SK-N-SH (cell line): ENCODE measurements around the gene SPC25. TPM values are rescaled to one million over a fixed set of nuclear protein-coding genes. Genes with fewer than 3 reads are reported as not detected.
A peak's percentile ranks its signal among the peaks of the same experiment; 100 is the strongest.

Source experiments
- CTCF ChIA-PET: fragments of 300-600, 350-600 bp; formaldehyde crosslinking; extraction: SDS; loops from one replicate; lab custom pipeline; 2021; lab: Yijun Ruan, JAX
- POLR2A ChIA-PET: fragments of 350-600 bp; sonication (Branson Sonifier 250); formaldehyde crosslinking; extraction: SDS; loops from one replicate; lab custom pipeline; 2020; ENCODE audit warnings: antibody characterized with exemption, inconsistent platforms; lab: Yijun Ruan, JAX
- DNase-seq: peaks from one replicate; pipeline ENCODE4 v3.0.0; 2012
- H2AFZ ChIP-seq: fragments of 200-600 bp; sonication (generic); 2 replicates; pipeline ENCODE4 v1.8.1; 2016; ENCODE audit warnings: antibody characterized with exemption, mild to moderate bottlenecking, low read depth
- H3F3A ChIP-seq: fragments of 200-600 bp; sonication (generic); replicated peaks from 2 replicates; pipeline ENCODE3; 2016; ENCODE audit warnings: antibody characterized with exemption, mild to moderate bottlenecking; ENCODE audit not compliant: insufficient read depth
- H3K27ac ChIP-seq, 2 experiments: fragments of 200-500 bp in 1 of 2; fragments of 200-600 bp in 1 of 2; sonication (Bioruptor generic) in 1 of 2; sonication (generic), shearing (Covaris generic) in 1 of 2; 2 replicates each; pipeline versions ENCODE4 v1.5.1 to v1.6.1; 2014 to 2016; ENCODE audit warnings: low read depth in 2 of 2, inconsistent platforms in 1 of 2, low read length in 1 of 2, mild to moderate bottlenecking in 1 of 2, mixed read lengths in 1 of 2
- H3K27me3 ChIP-seq: fragments of 200-600 bp; sonication (generic), shearing (Covaris generic); 2 replicates; pipeline ENCODE4 v1.6.1; 2016; ENCODE audit warnings: mixed run types; ENCODE audit not compliant: insufficient read depth
- H3K36me3 ChIP-seq, 2 experiments: fragments of 200-500 bp in 1 of 2; fragments of 200-600 bp in 1 of 2; sonication (Bioruptor generic) in 1 of 2; sonication (generic) in 1 of 2; replicated peaks in 1 of 2; 2 replicates each; pipeline versions ENCODE3 to v1.5.1; 2014 to 2016; ENCODE audit warnings: low read length in 1 of 2, mild to moderate bottlenecking in 1 of 2; ENCODE audit not compliant: insufficient read depth in 2 of 2, control insufficient read depth in 1 of 2
- H3K4me1 ChIP-seq, 2 experiments: fragments of 200-500 bp in 1 of 2; fragments of 200-600 bp in 1 of 2; sonication (Bioruptor generic) in 1 of 2; sonication (generic), shearing (Covaris generic) in 1 of 2; 2 replicates each; pipeline versions ENCODE4 v1.5.1 to v1.6.1; 2014 to 2016; ENCODE audit warnings: low read depth in 1 of 2, low read length in 1 of 2, mixed run types in 1 of 2; ENCODE audit not compliant: insufficient read depth in 2 of 2, control insufficient read depth in 1 of 2
- H3K4me2 ChIP-seq: fragments of 200-600 bp; sonication (generic), shearing (Covaris generic); 2 replicates; pipeline ENCODE4 v1.6.1; 2017; ENCODE audit warnings: mixed run types
- H3K4me3 ChIP-seq, 2 experiments: fragments of 200-500 bp in 1 of 2; fragments of 200-600 bp in 1 of 2; sonication (Bioruptor generic) in 1 of 2; sonication (generic), shearing (Covaris generic) in 1 of 2; 2 replicates each; pipeline versions ENCODE4 v1.5.1 to v1.8.1; 2014 to 2016; ENCODE audit warnings: low read depth in 2 of 2, inconsistent platforms in 1 of 2, low read length in 1 of 2, mild to moderate bottlenecking in 1 of 2, mixed read lengths in 1 of 2, moderate library complexity in 1 of 2
- H3K79me2 ChIP-seq: fragments of 200-600 bp; sonication (generic); 2 replicates; pipeline ENCODE4 v1.8.1; 2017; ENCODE audit warnings: mild to moderate bottlenecking; ENCODE audit not compliant: insufficient read depth
- H3K9ac ChIP-seq: fragments of 200-600 bp; sonication (generic); 2 replicates; pipeline ENCODE4 v1.6.1; 2017; ENCODE audit warnings: mixed run types
- H3K9me2 ChIP-seq: fragments of 200-600 bp; sonication (generic); 2 replicates; pipeline ENCODE4 v1.6.1; 2017; ENCODE audit warnings: mixed run types
- H3K9me3 ChIP-seq: fragments of 200-600 bp; sonication (generic); 2 replicates; pipeline ENCODE4 v1.6.1; 2017; ENCODE audit warnings: mixed run types, mild to moderate bottlenecking, moderate library complexity
- H4K20me1 ChIP-seq: fragments of 200-600 bp; sonication (generic); 2 replicates; pipeline ENCODE4 v1.6.1; 2017; ENCODE audit warnings: mild to moderate bottlenecking, mixed run types; ENCODE audit not compliant: insufficient read depth
- CHD2 ChIP-seq: fragments of 150-350 bp; IDR thresholded peaks from 2 replicates; pipeline ENCODE4 v1.6.1; 2018; ENCODE audit warnings: low read length; ENCODE audit not compliant: partially characterized antibody
- EZH2phosphoT487 ChIP-seq: fragments of 200-600 bp; sonication (generic); IDR thresholded peaks from 2 replicates; pipeline ENCODE4 v1.6.1; 2017; ENCODE audit warnings: low read depth, mixed run types, mild to moderate bottlenecking, antibody characterized with exemption, moderate library complexity, borderline replicate concordance
- FOSL2 ChIP-seq: IDR thresholded peaks from 2 replicates; pipeline ENCODE4 v1.4.0; 2012; ENCODE audit warnings: low read depth, mild to moderate bottlenecking, moderate library complexity, borderline replicate concordance
- FOXM1 ChIP-seq: IDR thresholded peaks from 2 replicates; pipeline ENCODE4 v1.4.0; 2012; ENCODE audit warnings: low read depth, mild to moderate bottlenecking
- JUND ChIP-seq: IDR thresholded peaks from 2 replicates; pipeline ENCODE4 v1.4.0; 2012
- MEF2A ChIP-seq: IDR thresholded peaks from 2 replicates; pipeline ENCODE4 v1.4.0; 2012; ENCODE audit warnings: low read depth, borderline replicate concordance
- NFIC ChIP-seq: IDR thresholded peaks from 2 replicates; pipeline ENCODE4 v1.4.0; 2012; ENCODE audit warnings: borderline replicate concordance
- RCOR1 ChIP-seq: fragments of 150-350 bp; IDR thresholded peaks from 2 replicates; pipeline ENCODE4 v1.6.1; 2017; ENCODE audit warnings: antibody characterized with exemption, low read length
- SIN3A ChIP-seq: IDR thresholded peaks from 2 replicates; pipeline ENCODE4 v1.6.1; 2012; ENCODE audit warnings: low read depth, mild to moderate bottlenecking, low read length, moderate library complexity, borderline replicate concordance
- SMC3 ChIP-seq: IDR thresholded peaks from 2 replicates; pipeline ENCODE4 v1.6.1; 2012; ENCODE audit warnings: low read depth, low read length, improper control_type of control experiment
- TAF1 ChIP-seq: IDR thresholded peaks from 2 replicates; pipeline ENCODE4 v1.6.1; 2012; ENCODE audit warnings: low read depth, mild to moderate bottlenecking, low read length, moderate library complexity, borderline replicate concordance
- USF2 ChIP-seq: fragments of 150-350 bp; IDR thresholded peaks from 2 replicates; pipeline ENCODE4 v1.6.1; 2017; ENCODE audit warnings: antibody characterized with exemption, low read length, low read depth, borderline replicate concordance
- WGBS: methylation state at CpG from one replicate; pipeline ENCODE4 v1.1.6; 2017; ENCODE audit warnings: low lambda C conversion rate; 5-methylcytosine and 5-hydroxymethylcytosine counted together
- polyA plus RNA-seq, 3 experiments: library from polyadenylated mRNA; depleted of rRNA; stranded (reverse); fragments of >200 nt; gene quantifications; 2 replicates each; pipeline ENCODE4 v1.2.3, GENCODE V29; 2012
- TF ChIP-seq, protein P1 (sequence below): fragments of 200-600 bp; sonication (generic); IDR thresholded peaks from 2 replicates; pipeline ENCODE4 v1.6.1; 2017; ENCODE audit warnings: antibody characterized with exemption, mild to moderate bottlenecking, moderate library complexity
- TF ChIP-seq, protein P2 (sequence below): IDR thresholded peaks from 2 replicates; pipeline ENCODE4; 2012

The SPC25 gene
- polyA plus RNA-seq, 1 of the 3 experiments (the other 2 are of a cell fraction): 4.8 TPM

GRCh38 chr2:168849610-168850009 lies 40.6 kb downstream of the SPC25 start (continued):
- no peak for TF ChIP-seq SIN3A
- TF ChIP-seq, protein P1, sequence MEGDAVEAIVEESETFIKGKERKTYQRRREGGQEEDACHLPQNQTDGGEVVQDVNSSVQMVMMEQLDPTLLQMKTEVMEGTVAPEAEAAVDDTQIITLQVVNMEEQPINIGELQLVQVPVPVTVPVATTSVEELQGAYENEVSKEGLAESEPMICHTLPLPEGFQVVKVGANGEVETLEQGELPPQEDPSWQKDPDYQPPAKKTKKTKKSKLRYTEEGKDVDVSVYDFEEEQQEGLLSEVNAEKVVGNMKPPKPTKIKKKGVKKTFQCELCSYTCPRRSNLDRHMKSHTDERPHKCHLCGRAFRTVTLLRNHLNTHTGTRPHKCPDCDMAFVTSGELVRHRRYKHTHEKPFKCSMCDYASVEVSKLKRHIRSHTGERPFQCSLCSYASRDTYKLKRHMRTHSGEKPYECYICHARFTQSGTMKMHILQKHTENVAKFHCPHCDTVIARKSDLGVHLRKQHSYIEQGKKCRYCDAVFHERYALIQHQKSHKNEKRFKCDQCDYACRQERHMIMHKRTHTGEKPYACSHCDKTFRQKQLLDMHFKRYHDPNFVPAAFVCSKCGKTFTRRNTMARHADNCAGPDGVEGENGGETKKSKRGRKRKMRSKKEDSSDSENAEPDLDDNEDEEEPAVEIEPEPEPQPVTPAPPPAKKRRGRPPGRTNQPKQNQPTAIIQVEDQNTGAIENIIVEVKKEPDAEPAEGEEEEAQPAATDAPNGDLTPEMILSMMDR: peak; percentile 34; the same call in 1 of the 2 replicates
- no peak for TF ChIP-seq FOXM1
- TF ChIP-seq FOSL2: no peak
- no peak for TF ChIP-seq USF2
- TF ChIP-seq MEF2A: no peak
- TF ChIP-seq NFIC: peak; percentile 38

DNA sequence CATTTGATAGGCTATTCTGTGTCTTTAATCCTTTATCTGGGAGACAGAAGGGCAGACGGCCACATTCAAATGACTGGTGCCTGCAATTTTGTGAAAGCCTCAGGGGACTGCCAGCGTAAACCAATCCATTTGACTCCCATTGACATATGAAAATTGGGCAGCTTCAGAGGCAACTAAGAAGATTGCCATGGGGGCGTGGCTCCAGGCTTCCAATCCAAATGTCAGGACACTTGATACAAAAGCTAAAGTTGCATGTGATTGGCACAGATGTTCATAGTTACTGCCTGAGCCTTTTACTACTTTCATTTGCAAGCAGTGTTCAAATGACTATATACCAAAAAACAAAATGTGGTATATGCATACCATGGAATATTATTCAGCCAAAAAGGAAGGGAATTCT lies 42.0 kb downstream of the SPC25 start:
- no peak overlapping the region for H3K9ac ChIP-seq
- no peaks in the 10 kb centered on the region for H3K9me2 ChIP-seq
- no peak overlapping the region for H3K4me3 ChIP-seq
- no peaks in the 10 kb centered on the region for H4K20me1 ChIP-seq
- CTCF ChIA-PET: no interaction called here
- no peaks in the 10 kb centered on the region for H3K79me2 ChIP-seq
- no peak overlapping the region for H3K4me2 ChIP-seq
- TF ChIP-seq JUND: no peak
- TF ChIP-seq EZH2phosphoT487: no peak
- TF ChIP-seq CHD2: no peak
- TF ChIP-seq, protein P2, sequence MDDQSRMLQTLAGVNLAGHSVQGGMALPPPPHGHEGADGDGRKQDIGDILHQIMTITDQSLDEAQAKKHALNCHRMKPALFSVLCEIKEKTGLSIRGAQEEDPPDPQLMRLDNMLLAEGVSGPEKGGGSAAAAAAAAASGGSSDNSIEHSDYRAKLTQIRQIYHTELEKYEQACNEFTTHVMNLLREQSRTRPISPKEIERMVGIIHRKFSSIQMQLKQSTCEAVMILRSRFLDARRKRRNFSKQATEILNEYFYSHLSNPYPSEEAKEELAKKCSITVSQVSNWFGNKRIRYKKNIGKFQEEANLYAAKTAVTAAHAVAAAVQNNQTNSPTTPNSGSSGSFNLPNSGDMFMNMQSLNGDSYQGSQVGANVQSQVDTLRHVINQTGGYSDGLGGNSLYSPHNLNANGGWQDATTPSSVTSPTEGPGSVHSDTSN: no peak
- TF ChIP-seq SMC3: no peak
- peaks cover 14% of the 10 kb centered on the region for H3F3A ChIP-seq
- H3K4me1 ChIP-seq: peaks cover 0 to 3% of the 10 kb centered on the region in 2 experiments; a peak in 1 of 4 replicates
- H3K27ac ChIP-seq: no peak overlapping the region
- no peaks in the 10 kb centered on the region for H3K9me3 ChIP-seq
- H3K27me3 ChIP-seq: no peaks in the 10 kb centered on the region
- DNase-seq: peak; percentile 17
- H2AFZ ChIP-seq: no peak overlapping the region
- WGBS: 96% methylated on average over 3 of the region's 3 CpGs
- no peaks in the 10 kb centered on the region for H3K36me3 ChIP-seq
- POLR2A ChIA-PET: no interaction called here

DNA sequence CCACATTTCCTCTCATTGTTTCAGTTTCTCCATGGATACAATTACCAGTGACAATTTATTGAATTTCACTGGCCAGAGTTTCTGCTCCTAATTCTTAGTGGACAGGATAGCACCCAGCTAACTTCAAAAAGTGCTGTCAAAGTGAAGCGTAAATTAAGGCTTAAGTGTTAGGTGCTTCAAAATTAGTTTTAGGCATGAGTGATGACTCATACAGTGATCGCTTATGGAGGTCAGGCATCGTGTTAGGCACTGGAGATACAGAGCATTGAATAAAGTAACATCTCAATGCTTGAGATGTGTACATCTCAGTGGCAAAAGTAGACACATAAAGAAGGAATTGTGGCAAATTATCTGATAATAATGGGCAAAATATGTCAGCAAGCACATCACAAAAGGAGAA lies 47.0 kb downstream of the SPC25 start:
- POLR2A ChIA-PET: no interaction called here
- Histone ChIP-seq H3K36me3 (no peaks in the 10 kb centered on the region), H3K9me2 (no peaks in the 10 kb centered on the region), H3K79me2 (no peaks in the 10 kb centered on the region), H3K27ac (no peak overlapping the region), H3K9me3 (no peaks in the 10 kb centered on the region), H3K4me2 (no peak overlapping the region), H3K4me1 (peaks cover 0 to 8% of the 10 kb centered on the region in 2 experiments; a peak in 1 of 4 replicates), H4K20me1 (no peaks in the 10 kb centered on the region), H3K9ac (no peak overlapping the region), H3K27me3 (no peaks in the 10 kb centered on the region)
- 99% methylated on average over 3 of the region's 3 CpGs for WGBS
- DNase-seq: no peak
- TF ChIP-seq EZH2phosphoT487 (no peak), RCOR1 (no peak), SMC3 (no peak), TAF1 (no peak), JUND (no peak), SIN3A (no peak)
- TF ChIP-seq, all 33 proteins: peak for 0
- no peak overlapping the region for H3K4me3 ChIP-seq
- H3F3A ChIP-seq: peaks cover 5% of the 10 kb centered on the region
- CTCF ChIA-PET: no interaction called here
- no peak overlapping the region for H2AFZ ChIP-seq
